LNCAP (cell line): ENCODE data around the gene CD40.

Source experiments
- TF ChIP-seq, protein P1 (sequence below): fragments of 450-650 bp; IDR thresholded peaks from 2 replicates; pipeline ENCODE4 v1.5.1; 2017; ENCODE audit warnings: mild to moderate bottlenecking

Gene CD40

DNA sequence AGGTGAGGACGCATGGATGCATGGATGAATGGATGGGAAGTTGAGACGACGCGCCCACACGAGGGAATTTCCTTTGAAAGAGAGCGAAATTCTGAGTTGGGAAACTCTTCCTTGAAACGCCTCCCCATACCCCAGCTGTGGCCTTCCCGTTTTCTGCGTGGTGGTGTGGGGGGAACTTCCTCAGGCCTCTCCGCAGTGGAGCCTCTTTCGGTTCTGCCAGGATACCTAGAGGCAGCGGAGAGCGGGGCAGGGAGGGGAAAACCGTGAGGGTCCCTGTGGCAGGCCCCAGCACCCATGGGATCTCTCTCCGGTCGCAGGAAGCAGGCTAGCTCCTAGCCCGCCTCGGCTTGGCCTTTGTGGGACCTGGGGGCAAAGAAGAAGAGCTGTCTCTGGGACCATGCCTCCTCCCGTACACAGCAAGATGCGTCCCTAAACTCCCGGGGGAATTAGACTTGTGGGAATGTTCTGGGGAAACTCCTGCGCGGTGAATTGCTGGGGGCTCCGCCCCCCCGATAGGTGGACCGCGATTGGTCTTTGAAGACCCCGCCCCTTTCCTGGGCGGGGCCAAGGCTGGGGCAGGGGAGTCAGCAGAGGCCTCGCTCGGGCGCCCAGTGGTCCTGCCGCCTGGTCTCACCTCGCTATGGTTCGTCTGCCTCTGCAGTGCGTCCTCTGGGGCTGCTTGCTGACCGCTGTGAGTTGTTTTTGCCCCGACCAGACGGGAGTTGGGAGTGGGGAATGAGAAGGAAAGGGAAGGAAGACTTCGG is at the start of gene CD40:
TSS of gene CD40 (plus strand) at position 611 of the 764 bp plus-strand sequence. CDS start at position 641, 30 bp downstream.
- TF ChIP-seq, protein P1, sequence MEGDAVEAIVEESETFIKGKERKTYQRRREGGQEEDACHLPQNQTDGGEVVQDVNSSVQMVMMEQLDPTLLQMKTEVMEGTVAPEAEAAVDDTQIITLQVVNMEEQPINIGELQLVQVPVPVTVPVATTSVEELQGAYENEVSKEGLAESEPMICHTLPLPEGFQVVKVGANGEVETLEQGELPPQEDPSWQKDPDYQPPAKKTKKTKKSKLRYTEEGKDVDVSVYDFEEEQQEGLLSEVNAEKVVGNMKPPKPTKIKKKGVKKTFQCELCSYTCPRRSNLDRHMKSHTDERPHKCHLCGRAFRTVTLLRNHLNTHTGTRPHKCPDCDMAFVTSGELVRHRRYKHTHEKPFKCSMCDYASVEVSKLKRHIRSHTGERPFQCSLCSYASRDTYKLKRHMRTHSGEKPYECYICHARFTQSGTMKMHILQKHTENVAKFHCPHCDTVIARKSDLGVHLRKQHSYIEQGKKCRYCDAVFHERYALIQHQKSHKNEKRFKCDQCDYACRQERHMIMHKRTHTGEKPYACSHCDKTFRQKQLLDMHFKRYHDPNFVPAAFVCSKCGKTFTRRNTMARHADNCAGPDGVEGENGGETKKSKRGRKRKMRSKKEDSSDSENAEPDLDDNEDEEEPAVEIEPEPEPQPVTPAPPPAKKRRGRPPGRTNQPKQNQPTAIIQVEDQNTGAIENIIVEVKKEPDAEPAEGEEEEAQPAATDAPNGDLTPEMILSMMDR = no peak

DNA sequence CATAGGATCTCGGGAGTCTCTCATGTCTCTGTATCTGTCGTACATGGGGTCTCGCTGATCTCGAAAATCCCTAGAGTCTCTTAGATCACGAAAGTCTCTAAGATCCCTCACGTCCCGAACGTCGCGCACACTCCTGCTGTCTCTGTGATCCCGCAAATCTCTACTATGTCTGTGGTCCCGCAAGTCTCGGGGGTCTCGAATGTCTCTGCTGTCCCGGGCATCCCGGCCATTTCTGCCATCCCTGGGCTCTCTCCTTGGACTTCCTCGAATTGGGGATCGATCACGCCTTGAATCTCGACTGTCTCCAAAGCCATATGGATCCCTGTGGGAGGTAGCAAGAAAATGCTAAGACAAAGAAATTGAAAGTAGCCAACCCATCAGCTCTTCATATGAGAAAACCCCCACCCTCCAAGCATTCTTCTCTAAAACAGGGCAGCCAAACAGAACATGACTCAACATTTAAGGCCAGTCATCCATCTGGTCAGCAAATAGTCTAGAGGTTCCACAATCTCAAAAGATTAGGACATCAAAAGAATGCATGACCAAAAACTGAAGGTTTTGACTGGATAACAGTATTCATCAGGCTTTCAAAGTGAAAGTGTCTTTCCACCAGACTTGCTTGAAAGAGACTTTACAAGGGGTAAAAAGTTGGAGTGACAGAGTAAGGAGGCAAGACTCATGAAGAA is 47.8 kb upstream of the CD40 start:
- TF ChIP-seq, protein P1 = no peak

DNA sequence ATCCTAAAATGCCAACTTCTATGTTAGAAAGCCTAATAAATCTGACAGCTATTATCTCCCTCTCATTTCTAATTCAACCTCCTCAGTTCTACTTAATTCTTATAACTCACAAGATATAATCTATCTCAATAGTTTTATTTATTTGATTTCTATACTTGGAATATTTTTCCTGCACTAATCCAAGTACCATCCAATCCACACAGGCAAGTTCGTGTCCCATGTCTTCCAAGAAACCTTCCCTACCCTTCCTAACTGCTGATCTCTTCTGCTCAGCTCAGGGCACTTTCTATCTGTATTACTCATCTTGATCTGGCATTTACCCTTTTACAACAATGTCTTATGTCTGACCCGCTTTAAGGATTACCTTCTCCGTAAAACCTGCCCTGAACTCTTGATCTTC is 46.5 kb upstream of the CD40 start:
- TF ChIP-seq, protein P1 = no peak

DNA sequence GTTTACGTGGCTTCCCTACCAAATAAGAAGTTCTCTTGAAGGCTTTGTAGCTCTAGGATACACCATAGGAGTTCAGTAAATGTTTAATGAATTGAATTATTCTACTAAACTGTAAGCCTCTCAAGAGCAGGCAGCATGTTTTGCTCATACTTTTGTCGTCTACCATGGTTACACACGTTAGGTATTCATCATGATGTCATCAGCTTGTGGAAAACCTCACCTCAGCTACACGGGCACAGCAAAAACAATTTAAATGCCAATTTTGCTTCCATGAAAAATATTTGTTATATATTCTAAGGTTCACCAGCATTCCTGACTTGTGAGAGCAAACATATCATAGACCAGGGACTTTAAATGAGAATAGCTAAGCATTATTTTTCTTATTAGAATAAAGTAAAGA is 45.1 kb upstream of the CD40 start:
- TF ChIP-seq, protein P1 = no peak

DNA sequence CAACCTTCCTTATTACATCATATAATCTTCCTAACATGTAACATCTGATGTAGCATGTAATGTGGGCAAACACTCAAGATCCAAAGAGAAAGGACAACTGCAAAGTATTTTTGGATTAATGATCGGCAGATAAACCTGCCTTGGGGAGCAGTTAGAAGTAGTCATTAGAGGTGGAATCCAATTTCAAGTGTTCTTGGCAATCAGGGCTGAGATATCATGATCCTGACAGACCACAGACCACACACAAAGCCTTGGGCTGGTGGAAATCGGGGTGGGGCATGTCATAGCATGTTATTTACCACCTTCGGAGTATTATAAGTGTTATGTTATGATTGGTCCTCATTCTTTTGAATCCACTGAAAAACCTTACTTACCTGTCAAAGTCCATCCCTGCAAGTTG is 44.7 kb upstream of the CD40 start:
- TF ChIP-seq, protein P1 = no peak

DNA sequence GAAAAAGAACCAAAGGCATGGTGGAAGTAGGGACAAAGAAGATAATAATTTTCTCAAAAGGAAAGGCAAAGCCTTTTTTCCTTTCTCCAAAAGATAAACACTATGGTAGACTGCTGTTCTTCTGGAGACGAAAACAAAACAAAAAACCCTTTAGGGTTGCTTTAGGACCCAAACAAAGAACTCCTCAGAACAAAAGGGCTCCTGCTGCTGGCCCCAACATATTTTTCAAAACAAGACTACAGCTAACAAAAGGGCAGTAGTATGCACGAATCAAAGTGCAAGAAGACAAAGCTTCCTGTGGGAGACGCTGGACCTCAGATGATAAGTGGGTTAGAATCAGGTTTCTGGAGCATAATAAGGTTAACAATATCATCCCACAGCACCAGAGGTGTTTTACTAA is 44.1 kb upstream of the CD40 start:
- TF ChIP-seq, protein P1 = no peak

DNA sequence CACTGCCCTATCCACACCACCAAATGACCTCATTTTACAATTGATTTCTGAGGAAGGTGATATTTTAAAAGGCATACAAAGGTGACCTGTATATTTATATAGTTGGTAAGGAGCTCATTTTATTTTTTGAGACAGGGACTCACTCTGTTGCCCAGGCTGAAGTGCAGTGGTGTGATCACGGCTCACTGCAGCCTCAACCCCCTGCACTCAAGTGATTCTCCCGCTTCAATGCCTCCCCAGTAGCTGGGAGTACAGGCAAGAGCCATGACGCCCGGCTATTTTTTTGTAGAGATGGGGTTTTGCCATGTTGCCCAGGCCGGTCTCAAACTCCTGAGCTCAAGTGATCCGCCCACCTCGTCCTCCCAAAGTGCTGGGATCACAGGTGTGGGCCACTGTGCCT is 41.3 kb upstream of the CD40 start:
- TF ChIP-seq, protein P1 = no peak
